K562 (cell line): ENCODE data around the gene PRKAG1. TPM values are rescaled to one million over a fixed set of nuclear protein-coding genes. Genes with fewer than 3 reads are reported as not detected.
A peak's percentile ranks its signal among the peaks of the same experiment; 100 is the strongest.

ENCODE experiments used
- ASH1L ChIP-seq: fragments of 450-650 bp; IDR thresholded peaks from 2 replicates; pipeline ENCODE4 v1.6.1; 2018; ENCODE audit warnings: borderline replicate concordance, mild to moderate bottlenecking, low read depth; ENCODE audit not compliant: partially characterized antibody
- CLOCK ChIP-seq: fragments of 250-450 bp; sonication (Bioruptor Pico); IDR thresholded peaks from 2 replicates; pipeline ENCODE4 v1.4.0; 2020; ENCODE audit warnings: mild to moderate bottlenecking, moderate library complexity, borderline replicate concordance
- EP400 ChIP-seq: fragments of 450-650 bp; IDR thresholded peaks from 2 replicates; pipeline ENCODE4 v1.6.1; 2017; ENCODE audit warnings: antibody characterized with exemption, mild to moderate bottlenecking, moderate library complexity
- ZNF224 ChIP-seq: sonication (generic); formaldehyde crosslinking; IDR thresholded peaks from 2 replicates; pipeline ENCODE4 v1.8.0; 2022; ENCODE audit warnings: mild to moderate bottlenecking, missing genetic modification reagents
- polyA plus RNA-seq, 8 experiments: library from polyadenylated mRNA; depleted of rRNA in 4 of 8; stranded (reverse) in 5 of 8; unstranded in 3 of 8; fragments of >200 nt; fragmentation: Nextera tagmentation in 2 of 8; fragmentation: Illumina TruSeq in 1 of 8; extraction: Ambion mirVana in 2 of 8; extraction: Trizol in 1 of 8; gene quantifications; 2 replicates each; pipeline versions ENCODE4 v1.2.1 to v1.2.3, GENCODE V29; 2011 to 2014; ENCODE audit warnings: inconsistent platforms in 1 of 8, missing spikeins in 1 of 8
- total RNA-seq, 7 experiments: library from RNA; depleted of rRNA in 6 of 7; stranded (reverse); fragments of >200 nt in 6 of 7; fragmentation: Illumina TruSeq in 2 of 7; extraction: Trizol in 2 of 7; gene quantifications; 2 replicates each; pipeline versions ENCODE4 v1.2.1 to v1.2.3, GENCODE V29; 2011 to 2021; ENCODE audit warnings: low replicate concordance in 1 of 7
- TF ChIP-seq, protein P1 (sequence below): fragments of 250-450 bp; sonication (Bioruptor Pico); IDR thresholded peaks from 2 replicates; pipeline ENCODE4 v1.4.0; 2020; ENCODE audit warnings: borderline replicate concordance
- TF ChIP-seq, protein P2 (sequence below): sonication (generic); formaldehyde crosslinking; IDR thresholded peaks from 2 replicates; pipeline ENCODE4 v1.4.0; 2020; ENCODE audit warnings: mild to moderate bottlenecking, missing genetic modification reagents
- TF ChIP-seq, protein P3 (sequence below), 2 experiments: fragments of 450-650 bp; conservative IDR thresholded peaks; 2 replicates each; pipeline ENCODE4 v1.6.1; 2017; ENCODE audit warnings: mild to moderate bottlenecking in 2 of 2, moderate library complexity in 2 of 2

PRKAG1 gene
- total and polyA plus RNA-seq, 9 of the 15 experiments (the other 6 are each of a cell fraction or from before 2014, with no cell fraction given): 51.1 to 126 (median 79.1) TPM

DNA sequence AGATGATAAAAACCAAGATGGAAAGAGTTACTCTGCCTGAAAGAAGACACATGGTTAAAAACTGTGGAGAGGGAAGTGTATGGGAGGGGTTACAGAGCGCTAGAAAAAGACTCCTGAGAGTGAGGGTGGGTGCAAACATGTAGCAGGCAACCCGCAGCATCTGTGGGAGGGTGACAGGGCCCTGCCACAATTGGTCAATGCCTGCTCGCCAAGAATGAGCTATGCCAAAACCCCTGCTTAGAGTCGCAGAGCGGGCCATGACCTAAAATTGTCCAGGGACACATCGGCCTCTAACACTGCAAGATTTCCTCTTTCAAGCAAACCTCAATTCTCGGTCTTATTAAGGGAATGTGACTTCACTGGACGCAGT lies 700 bp downstream of the PRKAG1 start (continued):
- TF ChIP-seq CLOCK (no peak), ZNF224 (CRISPR knock-in tag) (no peak), EP400 (no peak), ASH1L (no peak)
- TF ChIP-seq, protein P1, sequence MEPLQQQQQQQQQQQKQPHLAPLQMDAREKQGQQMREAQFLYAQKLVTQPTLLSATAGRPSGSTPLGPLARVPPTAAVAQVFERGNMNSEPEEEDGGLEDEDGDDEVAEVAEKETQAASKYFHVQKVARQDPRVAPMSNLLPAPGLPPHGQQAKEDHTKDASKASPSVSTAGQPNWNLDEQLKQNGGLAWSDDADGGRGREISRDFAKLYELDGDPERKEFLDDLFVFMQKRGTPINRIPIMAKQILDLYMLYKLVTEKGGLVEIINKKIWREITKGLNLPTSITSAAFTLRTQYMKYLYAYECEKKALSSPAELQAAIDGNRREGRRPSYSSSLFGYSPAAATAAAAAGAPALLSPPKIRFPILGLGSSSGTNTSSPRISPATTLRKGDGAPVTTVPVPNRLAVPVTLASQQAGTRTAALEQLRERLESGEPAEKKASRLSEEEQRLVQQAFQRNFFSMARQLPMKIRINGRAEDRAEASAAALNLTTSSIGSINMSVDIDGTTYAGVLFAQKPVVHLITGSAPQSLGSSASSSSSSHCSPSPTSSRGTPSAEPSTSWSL (CRISPR knock-in tag): no peak
- TF ChIP-seq, protein P2, sequence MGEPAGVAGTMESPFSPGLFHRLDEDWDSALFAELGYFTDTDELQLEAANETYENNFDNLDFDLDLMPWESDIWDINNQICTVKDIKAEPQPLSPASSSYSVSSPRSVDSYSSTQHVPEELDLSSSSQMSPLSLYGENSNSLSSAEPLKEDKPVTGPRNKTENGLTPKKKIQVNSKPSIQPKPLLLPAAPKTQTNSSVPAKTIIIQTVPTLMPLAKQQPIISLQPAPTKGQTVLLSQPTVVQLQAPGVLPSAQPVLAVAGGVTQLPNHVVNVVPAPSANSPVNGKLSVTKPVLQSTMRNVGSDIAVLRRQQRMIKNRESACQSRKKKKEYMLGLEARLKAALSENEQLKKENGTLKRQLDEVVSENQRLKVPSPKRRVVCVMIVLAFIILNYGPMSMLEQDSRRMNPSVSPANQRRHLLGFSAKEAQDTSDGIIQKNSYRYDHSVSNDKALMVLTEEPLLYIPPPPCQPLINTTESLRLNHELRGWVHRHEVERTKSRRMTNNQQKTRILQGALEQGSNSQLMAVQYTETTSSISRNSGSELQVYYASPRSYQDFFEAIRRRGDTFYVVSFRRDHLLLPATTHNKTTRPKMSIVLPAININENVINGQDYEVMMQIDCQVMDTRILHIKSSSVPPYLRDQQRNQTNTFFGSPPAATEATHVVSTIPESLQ (CRISPR knock-in tag): 0 out of 2 replicates have a peak, but pooled peaks have one; percentile 39
- TF ChIP-seq, protein P3, sequence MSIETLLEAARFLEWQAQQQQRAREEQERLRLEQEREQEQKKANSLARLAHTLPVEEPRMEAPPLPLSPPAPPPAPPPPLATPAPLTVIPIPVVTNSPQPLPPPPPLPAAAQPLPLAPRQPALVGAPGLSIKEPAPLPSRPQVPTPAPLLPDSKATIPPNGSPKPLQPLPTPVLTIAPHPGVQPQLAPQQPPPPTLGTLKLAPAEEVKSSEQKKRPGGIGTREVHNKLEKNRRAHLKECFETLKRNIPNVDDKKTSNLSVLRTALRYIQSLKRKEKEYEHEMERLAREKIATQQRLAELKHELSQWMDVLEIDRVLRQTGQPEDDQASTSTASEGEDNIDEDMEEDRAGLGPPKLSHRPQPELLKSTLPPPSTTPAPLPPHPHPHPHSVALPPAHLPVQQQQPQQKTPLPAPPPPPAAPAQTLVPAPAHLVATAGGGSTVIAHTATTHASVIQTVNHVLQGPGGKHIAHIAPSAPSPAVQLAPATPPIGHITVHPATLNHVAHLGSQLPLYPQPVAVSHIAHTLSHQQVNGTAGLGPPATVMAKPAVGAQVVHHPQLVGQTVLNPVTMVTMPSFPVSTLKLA (conservative IDR thresholded peaks at IDR 0.05): no peak
